TTC549 (cell line): ENCODE data around the gene SLAIN1.

Experiments
- FAIRE-seq: peaks from 2 replicates; lab custom pipeline; 2012; peaks lifted over from hg19 to GRCh38; lab: Jason Lieb, UNC

SLAIN1 gene

DNA sequence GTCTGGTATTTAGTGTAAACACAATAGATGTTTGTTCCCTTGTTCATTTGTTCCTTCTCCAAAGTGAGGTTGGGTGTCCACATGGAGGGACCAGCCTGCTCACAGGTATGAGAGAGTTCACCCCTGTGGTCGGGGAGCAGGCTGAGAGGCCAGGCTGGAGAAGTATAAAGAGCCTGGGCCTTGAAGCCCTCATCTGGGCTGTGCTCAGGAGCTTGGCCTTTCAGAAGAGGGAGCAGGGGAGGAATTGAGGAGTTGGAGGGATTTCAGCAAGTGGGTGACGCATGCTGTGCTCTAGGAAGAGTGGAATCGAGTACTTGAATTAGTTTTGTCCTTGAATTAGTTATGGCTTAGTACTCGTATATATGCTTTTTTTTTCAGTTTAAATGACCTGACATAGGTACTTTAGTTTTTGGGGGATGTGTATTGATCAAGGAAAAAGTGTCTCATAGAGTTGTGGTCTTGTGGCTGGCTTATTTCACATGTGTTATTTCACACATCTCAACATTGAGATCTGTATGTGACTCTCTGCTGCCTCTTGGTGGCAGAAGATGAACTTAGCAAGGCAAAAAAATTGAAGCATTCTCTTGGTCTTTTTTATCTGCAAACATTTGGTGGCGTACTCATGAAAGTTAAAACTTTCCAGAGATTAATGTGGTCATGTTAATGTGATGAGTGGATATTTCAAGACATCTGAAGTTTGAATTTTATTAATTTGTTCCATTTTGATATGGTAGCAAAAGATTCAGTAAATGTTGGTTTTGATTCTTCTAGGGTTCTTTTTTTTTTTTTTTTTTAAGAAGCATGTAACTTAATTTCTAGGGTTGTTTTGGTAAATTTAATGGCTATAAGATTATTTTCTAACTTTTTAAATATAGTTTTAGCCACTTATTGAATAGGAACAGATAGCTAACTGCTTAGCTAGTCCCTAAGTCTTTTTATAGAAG lies 54.3 kb downstream of the SLAIN1 start:
- FAIRE-seq = peak; percentile 86

DNA sequence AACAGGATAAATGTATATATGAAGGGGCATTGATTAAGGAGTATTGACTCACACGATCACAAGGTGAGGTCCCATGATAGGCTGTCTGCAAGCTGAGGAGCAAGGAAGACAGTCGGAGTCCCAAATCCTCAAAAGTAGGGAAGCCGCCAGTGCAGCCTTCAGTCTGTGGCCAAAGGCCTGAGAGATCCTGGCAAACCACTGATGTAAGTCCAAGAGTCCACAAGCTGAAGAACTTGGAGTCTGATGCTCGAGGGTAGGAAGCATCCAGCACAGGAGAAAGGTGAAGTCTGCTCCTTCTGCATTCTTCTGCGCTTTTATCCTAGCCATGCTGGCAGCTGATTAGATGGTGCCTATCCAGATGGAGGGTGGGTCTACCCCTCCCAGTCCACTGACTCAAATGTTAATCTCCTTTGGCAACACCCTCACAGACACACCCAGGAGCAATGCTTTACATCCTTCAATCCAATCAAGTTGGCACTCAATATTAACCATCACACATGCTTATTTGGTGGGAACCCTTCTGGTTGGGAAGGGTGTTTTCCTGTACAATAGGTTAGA lies 55.1 kb downstream of the SLAIN1 start:
- FAIRE-seq = no peak

GRCh38 chr13:77760893-77761292 lies 63.4 kb downstream of the SLAIN1 start:
- FAIRE-seq = no peak

DNA sequence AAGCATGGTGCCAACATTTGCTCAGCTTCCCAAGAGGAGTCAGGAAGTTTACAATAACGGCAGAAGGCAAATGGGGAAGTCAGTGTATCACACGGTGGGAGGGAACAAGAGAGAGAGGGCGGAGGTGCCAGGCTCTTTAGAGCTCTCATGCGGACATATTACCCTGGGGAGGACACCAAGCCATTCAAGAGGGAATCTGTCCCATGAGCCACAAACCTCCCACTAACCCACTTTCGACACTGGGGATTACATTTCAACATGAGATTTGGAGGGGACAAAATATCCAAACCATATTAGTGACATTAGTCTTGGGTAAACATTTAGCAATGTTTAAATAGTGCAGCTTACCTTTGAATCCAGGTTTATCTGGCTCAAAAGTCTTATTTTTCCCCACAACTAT lies 69.9 kb downstream of the SLAIN1 start:
- FAIRE-seq = no peak

- FAIRE-seq = no peak
Measured at GRCh38 chr13:77774181-77774580, 76.7 kb downstream of the SLAIN1 start.

DNA sequence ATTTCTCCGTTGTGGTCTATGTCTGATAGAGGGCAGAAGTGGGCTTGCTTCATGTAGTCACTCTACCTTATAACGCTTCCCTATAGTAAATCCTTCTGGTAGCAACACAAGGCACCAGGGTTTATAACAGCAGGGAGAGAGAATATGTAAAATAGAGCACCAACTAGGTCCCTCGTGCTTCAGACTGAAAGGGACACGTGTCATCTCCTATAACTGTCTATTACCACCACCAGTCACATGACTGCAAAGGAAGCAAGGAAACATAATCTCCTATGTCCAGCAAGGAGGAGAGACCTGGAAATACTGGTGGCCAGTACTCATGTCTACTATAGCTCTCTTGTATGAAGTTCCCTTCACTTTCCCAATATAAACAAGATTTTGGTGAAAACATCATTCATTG lies 79.2 kb downstream of the SLAIN1 start:
- no peak for FAIRE-seq

- FAIRE-seq = peak; percentile 57
Measured at GRCh38 chr13:77779552-77780272, 82.2 kb downstream of the SLAIN1 start.

DNA sequence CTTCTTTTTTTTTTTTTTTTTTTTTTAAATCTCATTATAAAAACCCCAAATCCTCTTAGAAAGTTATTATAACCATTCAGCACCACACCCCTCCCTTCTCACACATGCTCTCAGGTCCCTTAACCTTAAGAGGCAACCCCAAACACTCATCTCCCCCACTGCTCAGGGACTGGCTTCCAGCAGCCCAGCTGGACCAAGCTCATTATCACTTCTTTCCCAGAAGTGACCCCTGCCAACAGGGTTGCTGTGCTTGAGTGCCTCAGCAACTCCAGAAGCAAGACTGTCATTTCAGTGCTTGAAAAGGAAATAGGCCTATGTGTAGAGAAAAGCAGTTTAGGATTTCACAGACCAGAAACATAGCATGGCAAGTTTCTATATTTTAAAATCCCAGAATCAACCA lies 84.3 kb downstream of the SLAIN1 start:
- FAIRE-seq = no peak

DNA sequence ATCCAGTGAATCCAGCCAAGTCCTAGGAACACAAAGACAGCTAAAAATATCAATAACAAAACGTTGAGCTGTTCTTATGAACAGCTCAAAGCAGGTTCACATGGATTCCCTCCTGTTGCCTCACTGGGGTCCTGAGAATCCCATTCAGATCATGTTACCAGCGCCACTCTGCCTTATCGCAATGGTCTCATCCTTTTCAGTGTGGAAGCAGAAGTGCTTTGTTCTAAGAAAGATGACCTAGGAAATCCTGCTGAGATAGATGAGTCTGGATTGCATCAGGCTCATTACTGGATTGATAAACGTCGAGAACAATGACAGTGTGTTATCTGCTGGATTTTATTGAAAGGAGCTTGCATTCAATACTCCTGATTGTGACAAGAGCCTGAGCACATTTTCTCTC lies 87.0 kb downstream of the SLAIN1 start:
- FAIRE-seq = no peak

- no peak for FAIRE-seq
Measured at GRCh38 chr13:77786695-77787287, 89.3 kb downstream of the SLAIN1 start.

- FAIRE-seq = no peak
Measured at GRCh38 chr13:77789376-77789775, 91.9 kb downstream of the SLAIN1 start.

- FAIRE-seq = no peak
Measured at GRCh38 chr13:77800219-77800618, 102.7 kb downstream of the SLAIN1 start.

GRCh38 chr13:77806518-77806917 lies 109.0 kb downstream of the SLAIN1 start:
- no peak for FAIRE-seq

GRCh38 chr13:77807431-77808135 lies 110.1 kb downstream of the SLAIN1 start:
- FAIRE-seq = no peak

- FAIRE-seq = no peak
Measured at GRCh38 chr13:77810430-77810829, 112.9 kb downstream of the SLAIN1 start.

- no peak for FAIRE-seq
Measured at GRCh38 chr13:77810878-77811277, 113.4 kb downstream of the SLAIN1 start.

DNA sequence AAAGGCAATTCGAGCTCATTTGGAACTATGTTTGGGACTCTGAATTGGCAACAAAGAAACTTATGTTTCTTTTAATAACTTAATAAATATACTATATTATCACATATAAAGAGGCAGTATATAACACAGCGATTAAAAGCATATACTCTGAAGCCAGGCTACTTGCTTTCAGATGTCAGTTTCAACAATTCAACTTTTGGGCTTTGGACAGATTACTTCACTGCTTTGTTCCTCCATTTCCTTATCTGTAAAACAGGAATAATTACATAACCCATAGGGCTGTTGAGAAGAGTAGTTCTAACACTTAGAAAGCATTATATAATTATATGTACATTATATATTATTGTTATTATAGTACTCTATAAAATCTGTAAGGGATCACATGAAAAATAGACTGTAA lies 113.9 kb downstream of the SLAIN1 start:
- FAIRE-seq = no peak

DNA sequence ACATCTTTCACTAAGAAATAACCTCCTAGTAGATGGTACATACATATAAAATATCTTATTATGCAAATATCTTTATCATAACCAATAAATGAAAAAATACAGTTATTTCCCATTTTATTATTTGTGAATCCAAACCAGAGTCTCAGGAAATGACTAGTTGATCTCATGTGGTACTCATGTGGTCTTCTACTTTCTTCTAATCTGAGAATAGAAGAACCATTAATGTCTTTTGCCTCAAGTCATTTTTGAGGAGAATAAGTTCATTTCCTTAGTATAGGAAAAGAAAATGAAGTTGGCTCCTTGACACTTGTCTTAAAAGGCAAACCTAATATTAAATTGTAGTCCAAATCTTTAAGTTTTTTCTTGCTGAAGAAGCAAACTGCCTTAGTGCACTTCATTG lies 114.5 kb downstream of the SLAIN1 start:
- FAIRE-seq = no peak
